Fibroblast of mammary gland (primary cell): ENCODE data around the gene CLIC4.

Experiments
- DNase-seq: peaks from one replicate; pipeline ENCODE4 v3.0.0-alpha.2; 2010; ENCODE audit warnings: low read depth
- H3K4me3 ChIP-seq: 2 replicates; pipeline ENCODE4 v1.5.1; 2011; ENCODE audit warnings: low read depth, mild to moderate bottlenecking, low read length, moderate library complexity; ENCODE audit not compliant: control insufficient read depth
- CTCF ChIP-seq: conservative IDR thresholded peaks from 2 replicates; pipeline ENCODE4 v1.5.1; 2011; ENCODE audit warnings: low read depth, low read length, inconsistent platforms; ENCODE audit not compliant: control insufficient read depth, insufficient read depth

Gene CLIC4

GRCh38 chr1:24873148-24873547, 127.9 kb downstream of the CLIC4 start:
- no peak overlapping the region for H3K4me3 ChIP-seq
- DNase-seq: no peak
- TF ChIP-seq CTCF: no peak

- no peak for DNase-seq
- no peak for TF ChIP-seq CTCF
- no peak overlapping the region for H3K4me3 ChIP-seq
Measured at GRCh38 chr1:24874056-24874455, 128.8 kb downstream of the CLIC4 start.

- no peak for DNase-seq
- no peak for TF ChIP-seq CTCF
- no peak overlapping the region for H3K4me3 ChIP-seq
Measured at GRCh38 chr1:24874611-24875234, 129.5 kb downstream of the CLIC4 start.

- no peak for TF ChIP-seq CTCF
- DNase-seq: no peak
Measured at GRCh38 chr1:24875257-24875656, 130.0 kb downstream of the CLIC4 start.

GRCh38 chr1:24875991-24876506, 130.8 kb downstream of the CLIC4 start:
- TF ChIP-seq CTCF: no peak
- DNase-seq: no peak
- no peak overlapping the region for H3K4me3 ChIP-seq

More at GRCh38 chr1:24875257-24875656, 130.0 kb downstream of the CLIC4 start:
- no peak overlapping the region for H3K4me3 ChIP-seq

GRCh38 chr1:24878045-24878444, 132.8 kb downstream of the CLIC4 start:
- H3K4me3 ChIP-seq: no peak overlapping the region
- no peak for TF ChIP-seq CTCF
- DNase-seq: no peak
